Common myeloid progenitor, CD34-positive (primary cell): ENCODE results near the gene AKR7A3.

ENCODE experiments used
- CTCF ChIA-PET: fragments of 350-600 bp; sonication (Branson Sonifier 250); formaldehyde crosslinking; loops from one replicate; lab custom pipeline; 2021; ENCODE audit warnings: antibody characterized with exemption; lab: Charles Lee
- POLR2A ChIA-PET: fragments of 350-600 bp; sonication (Branson Sonifier 250); formaldehyde crosslinking; loops from one replicate; lab custom pipeline; 2021; ENCODE audit warnings: antibody characterized with exemption; lab: Charles Lee
- DNase-seq, 3 donors: peaks; one replicate each; pipeline versions ENCODE4 v3.0.0 to v3.0.0-alpha.2; 2013
- H3K27ac ChIP-seq, 2 experiments: 1 replicate in 1 of 2; 2 replicates in 1 of 2; pipeline ENCODE4 v1.7.0; 2013; ENCODE audit warnings: inconsistent platforms in 2 of 2, low read length in 2 of 2, mild to moderate bottlenecking in 2 of 2, low read depth in 1 of 2, moderate library complexity in 1 of 2; ENCODE audit not compliant: severe bottlenecking in 2 of 2, insufficient read depth in 1 of 2, poor library complexity in 1 of 2
- H3K27me3 ChIP-seq, 5 experiments: replicated peaks in 2 of 5; 1 replicate in 3 of 5; 2 replicates in 2 of 5; pipeline versions ENCODE4 v1.6.1 to v1.7.0; 2013; ENCODE audit warnings: low read length in 4 of 5, mild to moderate bottlenecking in 2 of 5, moderate library complexity in 2 of 5, inconsistent platforms in 1 of 5; ENCODE audit not compliant: insufficient read depth in 5 of 5, control insufficient read depth in 4 of 5
- H3K36me3 ChIP-seq, 4 experiments: 1 replicate in 2 of 4; 2 replicates in 2 of 4; pipeline versions ENCODE4 v1.6.1 to v1.7.0; 2013; ENCODE audit warnings: low read length in 3 of 4, control low read depth in 1 of 4, mild to moderate bottlenecking in 1 of 4; ENCODE audit not compliant: control insufficient read depth in 4 of 4, insufficient read depth in 4 of 4
- H3K4me1 ChIP-seq, 4 experiments: 1 replicate in 3 of 4; 2 replicates in 1 of 4; pipeline versions ENCODE4 v1.6.1 to v1.7.1; 2013; ENCODE audit warnings: low read length in 3 of 4, mild to moderate bottlenecking in 3 of 4, control low read depth in 1 of 4, inconsistent platforms in 1 of 4, moderate library complexity in 1 of 4; ENCODE audit not compliant: control insufficient read depth in 4 of 4, insufficient read depth in 4 of 4; ENCODE audit errors: control extremely low read depth in 1 of 4
- H3K4me3 ChIP-seq, 7 experiments: 1 replicate in 4 of 7; 2 replicates in 3 of 7; pipeline versions ENCODE4 v1.5.1 to v1.7.0; 2013; ENCODE audit warnings: mild to moderate bottlenecking in 7 of 7, low read length in 6 of 7, moderate library complexity in 6 of 7, inconsistent platforms in 2 of 7, low read depth in 2 of 7, control low read depth in 1 of 7; ENCODE audit not compliant: insufficient read depth in 4 of 7, control insufficient read depth in 1 of 7; ENCODE audit errors: extremely low read depth in 1 of 7
- H3K9me3 ChIP-seq, 5 experiments: 1 replicate in 4 of 5; 2 replicates in 1 of 5; pipeline versions ENCODE4 v1.6.1 to v1.7.1; 2013; ENCODE audit warnings: low read length in 4 of 5, mild to moderate bottlenecking in 2 of 5, inconsistent platforms in 1 of 5, low read depth in 1 of 5, moderate library complexity in 1 of 5; ENCODE audit not compliant: control insufficient read depth in 4 of 5, insufficient read depth in 2 of 5; ENCODE audit errors: control extremely low read depth in 1 of 5
- WGBS: methylation state at CpG from one replicate; pipeline ENCODE4 v1.1.5; 2013; ENCODE audit not compliant: insufficient coverage; 5-methylcytosine and 5-hydroxymethylcytosine counted together

The AKR7A3 gene

DNA sequence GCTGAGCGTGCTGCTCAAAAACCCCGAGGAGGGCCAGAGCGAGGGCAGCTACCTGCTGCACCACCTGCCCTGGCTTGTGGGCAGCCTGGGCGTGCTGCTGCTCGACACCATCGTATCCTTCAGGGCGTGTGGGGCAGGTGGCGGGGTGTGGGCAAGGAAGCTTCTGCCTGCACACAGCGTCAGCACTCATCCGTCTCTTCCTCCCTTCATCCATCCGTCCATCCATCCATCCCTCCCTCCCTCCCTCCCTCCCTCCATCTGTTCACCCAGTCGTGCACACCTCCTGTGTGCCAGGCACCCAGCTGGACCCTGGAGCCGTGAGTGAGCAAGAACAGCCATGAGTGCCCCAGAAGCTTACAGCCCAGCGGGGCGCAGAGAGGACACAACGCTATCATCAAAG, 38.7 kb upstream of the AKR7A3 start:
- Histone ChIP-seq H3K4me1 (peaks cover 0 to 13% (median 7%) of the 10 kb centered on the region in 4 experiments), H3K27me3 (no peaks in the 10 kb centered on the region), H3K36me3 (peaks cover 2 to 63% (median 35%) of the 10 kb centered on the region in 4 experiments), H3K27ac (no peak overlapping the region), H3K9me3 (no peaks in the 10 kb centered on the region), H3K4me3 (no peak overlapping the region)
- ChIA-PET CTCF (interaction anchor here (1.2 kb wide), 1 partner anchor 14 kb away, joined by 5 read pairs; no protein-coding TSS in a partner anchor), POLR2A (interaction anchor here (0.6 kb wide), 1 partner anchor 63 kb away, joined by 5 read pairs; no protein-coding TSS in a partner anchor)
- WGBS: 96% methylated on average over 7 of the region's 16 CpGs
- DNase-seq: no peak

DNA sequence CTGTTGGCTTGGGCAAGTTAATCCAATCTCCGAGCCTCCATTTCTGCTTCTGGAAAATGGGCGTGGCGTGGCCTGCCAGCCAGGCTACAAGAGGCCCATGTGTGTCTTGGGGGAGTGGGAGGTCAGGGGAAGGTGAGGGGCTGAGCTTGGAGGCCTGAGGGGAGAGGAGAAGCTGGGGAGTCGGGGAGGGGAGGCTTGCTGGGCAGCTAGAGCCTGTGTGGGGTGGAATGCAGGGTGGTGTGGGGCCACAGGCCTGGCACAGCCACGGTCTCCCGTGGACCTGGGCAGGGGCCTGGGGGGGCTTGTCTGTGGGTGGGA, 38.1 kb upstream of the AKR7A3 start:
- no peaks in the 10 kb centered on the region for H3K27me3 ChIP-seq
- H3K27ac ChIP-seq: no peak overlapping the region
- POLR2A ChIA-PET: no interaction called here
- CTCF ChIA-PET: no interaction called here
- H3K36me3 ChIP-seq: peaks cover 2 to 64% (median 36%) of the 10 kb centered on the region in 4 experiments
- no peaks in the 10 kb centered on the region for H3K9me3 ChIP-seq
- no peak overlapping the region for H3K4me3 ChIP-seq
- H3K4me1 ChIP-seq: peaks cover 0 to 13% (median 7%) of the 10 kb centered on the region in 4 experiments
- DNase-seq: no peak
- 97% methylated on average over 3 of the region's 6 CpGs for WGBS

DNA sequence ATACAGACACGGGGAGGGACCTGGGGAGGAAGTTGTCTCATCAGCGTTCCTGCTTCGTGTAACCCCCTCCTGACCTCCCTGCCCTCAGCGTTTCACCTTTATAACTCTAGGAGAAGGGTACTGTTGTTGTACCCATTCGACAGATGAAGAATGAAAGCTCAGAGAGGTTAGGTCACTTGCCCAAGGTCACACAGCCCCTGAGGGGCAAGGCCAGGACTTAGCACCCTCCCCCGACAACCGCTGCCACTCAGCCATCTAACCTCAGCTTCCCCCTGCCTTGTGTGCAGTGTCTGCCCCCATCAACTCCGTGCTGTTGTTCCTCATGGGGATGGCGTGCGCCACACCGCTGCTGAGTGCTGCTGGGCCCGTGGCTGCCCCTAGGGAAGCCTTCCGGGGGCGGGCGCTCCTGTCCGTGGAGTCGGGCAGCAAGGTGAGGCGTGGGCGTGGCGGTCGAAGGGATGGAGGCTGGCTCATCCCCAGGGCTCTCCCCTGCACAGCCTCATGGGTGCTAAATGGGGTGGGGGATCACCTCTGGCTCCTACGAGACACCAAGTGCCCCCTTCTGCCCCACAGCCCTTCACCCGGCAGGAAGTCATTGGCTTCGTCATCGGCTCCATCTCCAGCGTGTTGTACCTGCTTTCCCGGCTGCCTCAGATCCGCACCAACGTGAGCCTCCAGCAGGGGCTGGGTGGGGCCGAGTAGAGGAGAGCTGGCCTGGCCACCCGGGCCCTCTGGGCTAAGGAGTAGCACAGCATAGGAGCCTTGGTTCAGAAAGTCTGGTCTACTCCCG, 37.6 kb upstream of the AKR7A3 start:
- WGBS: 73% methylated on average over 28 of the region's 32 CpGs
- no peak overlapping the region for H3K27ac ChIP-seq
- CTCF ChIA-PET: interaction anchor here (1.1 to 1.7 kb wide), 2 partner anchors 11 to 13 kb away, joined by 3 to 5 read pairs; partner anchors contain the start of gene SLC66A1

DNA sequence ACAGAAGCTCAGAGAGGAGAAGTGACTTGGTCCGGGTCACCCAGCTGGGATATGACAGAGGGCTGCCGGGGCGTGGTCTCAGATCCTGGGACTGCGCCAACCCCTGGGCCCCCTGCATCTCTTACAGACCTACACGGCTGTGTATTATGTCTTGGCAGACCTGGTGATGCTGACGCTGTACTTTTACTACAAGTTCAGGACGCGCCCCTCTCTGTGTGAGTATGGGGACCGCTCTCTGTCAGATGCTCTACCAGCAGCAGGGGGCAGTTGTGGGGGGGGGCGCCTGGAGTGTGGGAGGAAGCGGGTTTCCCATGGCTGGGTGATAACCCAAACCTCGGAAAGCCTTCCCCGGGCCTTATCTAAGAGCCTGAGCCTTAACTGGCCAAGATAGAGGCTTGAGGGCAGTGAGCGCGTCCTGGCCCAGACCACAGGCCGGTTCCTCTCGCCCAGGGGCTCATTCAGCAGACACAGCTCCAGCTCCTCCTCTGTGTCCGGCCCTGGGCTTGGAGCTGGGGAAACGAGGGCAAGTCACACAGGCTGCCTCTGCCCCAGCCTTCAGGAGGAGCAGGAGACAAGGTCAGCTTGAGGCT, 36.9 kb upstream of the AKR7A3 start:
- H3K27ac ChIP-seq: no peak overlapping the region
- DNase-seq: peak; percentile 73 to 81 (median 76)
- peaks cover 0 to 13% (median 7%) of the 10 kb centered on the region in 4 experiments for H3K4me1 ChIP-seq
- 57% methylated on average over 9 of the region's 19 CpGs for WGBS
- H3K36me3 ChIP-seq: peaks cover 1 to 69% (median 36%) of the 10 kb centered on the region in 4 experiments
- no peaks in the 10 kb centered on the region for H3K27me3 ChIP-seq
- no peaks in the 10 kb centered on the region for H3K9me3 ChIP-seq
- ChIA-PET CTCF (interaction anchor here (1.1 to 1.7 kb wide), 2 partner anchors 10 to 13 kb away, joined by 3 to 5 read pairs; partner anchors contain the start of gene SLC66A1), POLR2A (no interaction called here)
- no peak overlapping the region for H3K4me3 ChIP-seq

More for the DNA sequence above, 37.6 kb upstream of the AKR7A3 start:
- peaks cover 0 to 13% (median 7%) of the 10 kb centered on the region in 4 experiments for H3K4me1 ChIP-seq
- H3K36me3 ChIP-seq: peaks cover 2 to 65% (median 36%) of the 10 kb centered on the region in 4 experiments
- H3K27me3 ChIP-seq: no peaks in the 10 kb centered on the region
- DNase-seq: peak in 2 of 3 donors; percentile 86 to 87
- H3K4me3 ChIP-seq: no peak overlapping the region
- POLR2A ChIA-PET: no interaction called here
- no peaks in the 10 kb centered on the region for H3K9me3 ChIP-seq

DNA sequence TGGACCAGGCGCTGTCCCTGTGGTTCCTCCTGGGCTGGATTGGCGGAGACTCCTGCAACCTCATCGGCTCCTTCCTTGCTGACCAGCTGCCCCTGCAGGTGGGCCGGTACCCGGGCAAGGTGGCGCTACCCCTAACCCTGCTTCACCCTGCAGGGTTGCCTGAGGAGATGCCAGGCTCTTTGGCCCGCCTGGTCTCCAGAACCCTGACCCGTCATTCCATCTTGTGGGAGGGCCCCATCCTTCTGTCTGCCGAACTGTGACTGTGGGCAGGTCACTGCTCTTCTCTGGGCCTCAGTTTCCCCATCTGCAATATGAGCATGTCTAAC, 36.1 kb upstream of the AKR7A3 start:
- no peak for DNase-seq
- Histone ChIP-seq H3K36me3 (peaks cover 0 to 65% (median 33%) of the 10 kb centered on the region in 4 experiments), H3K27me3 (no peaks in the 10 kb centered on the region), H3K4me3 (no peak overlapping the region), H3K27ac (no peak overlapping the region), H3K4me1 (peaks cover 0 to 13% (median 7%) of the 10 kb centered on the region in 4 experiments), H3K9me3 (no peaks in the 10 kb centered on the region)
- CTCF ChIA-PET: interaction anchor here (1.1 kb wide), 1 partner anchor 20 kb away, joined by 3 read pairs; no protein-coding TSS in a partner anchor
- WGBS: 97% methylated on average over 9 of the region's 9 CpGs
- POLR2A ChIA-PET: no interaction called here

DNA sequence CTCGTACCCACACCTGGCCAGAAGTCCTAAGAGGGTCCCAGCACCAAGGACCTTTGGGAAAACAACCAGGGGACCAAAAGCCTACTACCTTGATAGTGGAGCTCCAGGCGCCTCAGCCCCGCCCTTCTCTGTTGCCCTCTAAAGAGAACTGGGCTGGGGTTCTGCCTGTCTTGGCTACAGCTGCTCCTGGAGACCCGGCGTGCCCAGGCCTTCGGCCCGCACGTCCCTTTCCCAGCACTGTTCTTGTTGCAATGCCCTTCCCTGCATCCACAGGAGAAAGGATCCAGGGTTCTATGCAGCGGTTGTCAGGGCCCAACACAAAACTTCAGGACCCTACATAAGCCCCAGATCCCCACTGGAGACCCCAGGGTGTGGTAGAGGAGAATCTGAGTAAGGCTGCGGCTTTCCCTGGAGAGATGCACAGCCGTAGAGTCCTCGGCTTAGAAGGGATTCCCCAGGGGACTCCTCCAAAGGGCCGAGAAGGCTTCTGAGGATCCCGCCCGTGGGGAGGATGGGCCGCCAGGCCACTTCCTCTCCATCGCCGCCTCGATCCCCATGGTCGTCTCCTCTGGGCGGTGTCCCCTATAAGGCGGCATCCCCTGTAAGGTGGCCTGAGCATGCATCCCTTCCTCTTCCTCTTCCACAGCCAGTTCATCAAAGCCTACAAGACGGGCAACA, 35.6 kb upstream of the AKR7A3 start:
- Histone ChIP-seq H3K27me3 (no peaks in the 10 kb centered on the region), H3K4me1 (peaks cover 0 to 13% (median 7%) of the 10 kb centered on the region in 4 experiments), H3K9me3 (no peaks in the 10 kb centered on the region), H3K4me3 (no peak overlapping the region), H3K36me3 (peaks cover 0 to 61% (median 34%) of the 10 kb centered on the region in 4 experiments), H3K27ac (no peak overlapping the region)
- POLR2A ChIA-PET: no interaction called here
- CTCF ChIA-PET: interaction anchor here (1.1 kb wide), 1 partner anchor 20 kb away, joined by 3 read pairs; no protein-coding TSS in a partner anchor
- 95% methylated on average over 22 of the region's 23 CpGs for WGBS
- DNase-seq: no peak
